ENCODE data around the gene MYO5A.

MYO5A gene

GRCh38 chr15:52329987-52330386 is 198.7 kb downstream of the MYO5A start:
- no peak for DNase-seq (ENCODE audit: low read depth in 2 of 2)

GRCh38 chr15:52329150-52329549 is 199.5 kb downstream of the MYO5A start:
- DNase-seq (ENCODE audit: low read depth in 2 of 2) = no peak

- DNase-seq (ENCODE audit: low read depth in 2 of 2) = no peak
These were observed 200.0 kb downstream of the MYO5A start for GRCh38 chr15:52328680-52329079.

GRCh38 chr15:52326756-52327155 is 201.9 kb downstream of the MYO5A start:
- no peak for DNase-seq (ENCODE audit: low read depth in 2 of 2)

GRCh38 chr15:52324109-52324508 is 204.6 kb downstream of the MYO5A start:
- no peak for DNase-seq (ENCODE audit: low read depth in 2 of 2)

- DNase-seq (ENCODE audit: low read depth in 2 of 2) = no peak
These were observed 209.8 kb downstream of the MYO5A start for GRCh38 chr15:52318729-52319500.

GRCh38 chr15:52317688-52318087 is 211.0 kb downstream of the MYO5A start:
- DNase-seq (ENCODE audit: low read depth in 2 of 2) = no peak

GRCh38 chr15:52317022-52317421 is 211.7 kb downstream of the MYO5A start:
- DNase-seq (ENCODE audit: low read depth in 2 of 2) = no peak

GRCh38 chr15:52309154-52309548 is 219.5 kb downstream of the MYO5A start:
- no peak for DNase-seq (ENCODE audit: low read depth in 2 of 2)

- DNase-seq (ENCODE audit: low read depth in 2 of 2) = no peak
These were observed 220.1 kb downstream of the MYO5A start for GRCh38 chr15:52308446-52309153.

GRCh38 chr15:52307847-52308246 is 220.8 kb downstream of the MYO5A start:
- DNase-seq (ENCODE audit: low read depth in 2 of 2) = no peak

GRCh38 chr15:52306270-52306669 is 222.4 kb downstream of the MYO5A start:
- DNase-seq (ENCODE audit: low read depth in 2 of 2) = no peak

GRCh38 chr15:52303093-52303772 is 225.4 kb downstream of the MYO5A start:
- no peak for DNase-seq (ENCODE audit: low read depth in 2 of 2)

- no peak for DNase-seq (ENCODE audit: low read depth in 2 of 2)
These were observed 227.3 kb downstream of the MYO5A start for GRCh38 chr15:52301265-52301847.

- DNase-seq (ENCODE audit: low read depth in 2 of 2) = no peak
These were observed 233.2 kb downstream of the MYO5A start, which contains the start of gene MYO5C for GRCh38 chr15:52295421-52296001. MYO5C (minus strand) TSS chr15:52295804; CDS start chr15:52295636, 168 bp downstream.

GRCh38 chr15:52294881-52295420 is 233.7 kb downstream of the MYO5A start:
- no peak for DNase-seq (ENCODE audit: low read depth in 2 of 2)

GRCh38 chr15:52292780-52293392 is 235.8 kb downstream of the MYO5A start:
- DNase-seq (ENCODE audit: low read depth in 2 of 2) = no peak

GRCh38 chr15:52291204-52291603 is 237.5 kb downstream of the MYO5A start:
- DNase-seq (ENCODE audit: low read depth in 2 of 2) = no peak

- DNase-seq (ENCODE audit: low read depth in 2 of 2) = no peak
These were observed 237.9 kb downstream of the MYO5A start for GRCh38 chr15:52290800-52291199.

- no peak for DNase-seq (ENCODE audit: low read depth in 2 of 2)
These were observed 238.4 kb downstream of the MYO5A start for GRCh38 chr15:52290329-52290728.

- DNase-seq (ENCODE audit: low read depth in 2 of 2) = no peak
These were observed 239.0 kb downstream of the MYO5A start for GRCh38 chr15:52289629-52290081.
